ENCODE data around the gene USH2A.

Gene USH2A

GRCh38 chr1:216450227-216450626, 27.0 kb upstream of the USH2A start:
- no peaks in the 10 kb centered on the region for H3K36me3 ChIP-seq (ENCODE audit: control insufficient read depth, insufficient read depth, low read length)
- DNase-seq (ENCODE audit: extremely low read depth, insufficient read length) = no peak
- no peak for TF ChIP-seq CTCF (IDR thresholded peaks at IDR 0.05; ENCODE audit: insufficient read depth, low read length, poor library complexity, severe bottlenecking)
- no peak overlapping the region for H3K4me3 ChIP-seq (replicated peaks; ENCODE audit: low read depth, low read length)
- no peaks in the 10 kb centered on the region; the same call in 1 of the 2 replicates for H3K27me3 ChIP-seq (replicated peaks; ENCODE audit: control insufficient read depth, insufficient read depth, low read length)

GRCh38 chr1:216448011-216448510, 24.8 kb upstream of the USH2A start:
- H3K4me3 ChIP-seq (replicated peaks; ENCODE audit: low read depth, low read length) = no peak overlapping the region
- no peak for TF ChIP-seq CTCF (IDR thresholded peaks at IDR 0.05; ENCODE audit: insufficient read depth, low read length, poor library complexity, severe bottlenecking)
- H3K36me3 ChIP-seq (ENCODE audit: control insufficient read depth, insufficient read depth, low read length) = no peaks in the 10 kb centered on the region
- DNase-seq (ENCODE audit: extremely low read depth, insufficient read length) = no peak
- H3K27me3 ChIP-seq (replicated peaks; ENCODE audit: control insufficient read depth, insufficient read depth, low read length) = no peaks in the 10 kb centered on the region; the same call in 1 of the 2 replicates

- H3K27me3 ChIP-seq (replicated peaks; ENCODE audit: control insufficient read depth, insufficient read depth, low read length) = no peaks in the 10 kb centered on the region
- H3K4me3 ChIP-seq (replicated peaks; ENCODE audit: low read depth, low read length) = no peak overlapping the region
- no peaks in the 10 kb centered on the region for H3K36me3 ChIP-seq (ENCODE audit: control insufficient read depth, insufficient read depth, low read length)
- TF ChIP-seq CTCF (IDR thresholded peaks at IDR 0.05; ENCODE audit: insufficient read depth, low read length, poor library complexity, severe bottlenecking) = no peak
- DNase-seq (ENCODE audit: extremely low read depth, insufficient read length) = no peak
These were observed 14.4 kb upstream of the USH2A start for GRCh38 chr1:216437603-216438002.

- no peaks in the 10 kb centered on the region for H3K27me3 ChIP-seq (replicated peaks; ENCODE audit: control insufficient read depth, insufficient read depth, low read length)
- no peak for TF ChIP-seq CTCF (IDR thresholded peaks at IDR 0.05; ENCODE audit: insufficient read depth, low read length, poor library complexity, severe bottlenecking)
These were observed 11.0 kb upstream of the USH2A start for GRCh38 chr1:216434232-216434631.

GRCh38 chr1:216433175-216433574, 9.9 kb upstream of the USH2A start:
- Histone ChIP-seq H3K36me3 (ENCODE audit: control insufficient read depth, insufficient read depth, low read length) (no peaks in the 10 kb centered on the region), H3K4me3 (replicated peaks; ENCODE audit: low read depth, low read length) (no peak overlapping the region), H3K27me3 (replicated peaks; ENCODE audit: control insufficient read depth, insufficient read depth, low read length) (no peaks in the 10 kb centered on the region)
- no peak for DNase-seq (ENCODE audit: extremely low read depth, insufficient read length)
- TF ChIP-seq CTCF (IDR thresholded peaks at IDR 0.05; ENCODE audit: insufficient read depth, low read length, poor library complexity, severe bottlenecking) = no peak

More at GRCh38 chr1:216434232-216434631, 11.0 kb upstream of the USH2A start:
- Histone ChIP-seq H3K36me3 (ENCODE audit: control insufficient read depth, insufficient read depth, low read length) (no peaks in the 10 kb centered on the region), H3K4me3 (replicated peaks; ENCODE audit: low read depth, low read length) (no peak overlapping the region)
- no peak for DNase-seq (ENCODE audit: extremely low read depth, insufficient read length)

- DNase-seq (ENCODE audit: extremely low read depth, insufficient read length) = no peak
- Histone ChIP-seq H3K4me3 (replicated peaks; ENCODE audit: low read depth, low read length) (no peak overlapping the region), H3K27me3 (replicated peaks; ENCODE audit: control insufficient read depth, insufficient read depth, low read length) (no peaks in the 10 kb centered on the region), H3K36me3 (ENCODE audit: control insufficient read depth, insufficient read depth, low read length) (no peaks in the 10 kb centered on the region)
- no peak for TF ChIP-seq CTCF (IDR thresholded peaks at IDR 0.05; ENCODE audit: insufficient read depth, low read length, poor library complexity, severe bottlenecking)
These were observed 7.5 kb upstream of the USH2A start for GRCh38 chr1:216430744-216431143.
